ENCODE results near the gene CD151. TPM values are rescaled to one million over a fixed set of nuclear protein-coding genes. Genes with fewer than 3 reads are reported as not detected.

Gene CD151
- total RNA-seq, 2 donors from 2014 or later, result 371 to 396 TPM

DNA sequence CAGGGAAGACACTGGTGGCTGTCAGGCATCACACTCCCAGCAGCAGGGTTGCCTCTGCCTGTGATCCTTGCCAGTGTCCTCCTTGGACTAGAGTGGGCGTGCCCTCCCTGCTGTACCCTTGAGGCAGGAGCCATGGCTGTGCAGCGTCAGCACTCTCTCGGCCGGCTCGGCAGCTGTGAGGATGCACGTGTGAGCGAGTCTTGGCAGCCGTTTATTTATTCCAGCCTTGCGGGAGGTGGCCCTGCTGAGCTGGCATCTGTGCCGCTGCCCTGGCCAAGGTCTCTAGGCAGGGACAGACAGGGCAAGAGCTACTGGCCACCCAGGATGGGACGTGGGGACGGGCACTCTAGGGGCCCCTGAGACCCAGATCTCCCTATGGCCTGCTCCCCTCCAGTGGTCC lies 43.8 kb downstream of the CD151 start:
- Histone ChIP-seq H3K4me3 (no peak overlapping the region), H3K27ac (no peak overlapping the region), H3K27me3 (no peaks in the 10 kb centered on the region), H3K36me3 (no peaks in the 10 kb centered on the region), H3K9me3 (no peaks in the 10 kb centered on the region), H3K4me1 (no peaks in the 10 kb centered on the region), H3K9ac (ENCODE audit: low read depth in 2 of 2, low read length in 2 of 2) (no peak overlapping the region)
- no peak for DNase-seq
- TF ChIP-seq, protein P1, sequence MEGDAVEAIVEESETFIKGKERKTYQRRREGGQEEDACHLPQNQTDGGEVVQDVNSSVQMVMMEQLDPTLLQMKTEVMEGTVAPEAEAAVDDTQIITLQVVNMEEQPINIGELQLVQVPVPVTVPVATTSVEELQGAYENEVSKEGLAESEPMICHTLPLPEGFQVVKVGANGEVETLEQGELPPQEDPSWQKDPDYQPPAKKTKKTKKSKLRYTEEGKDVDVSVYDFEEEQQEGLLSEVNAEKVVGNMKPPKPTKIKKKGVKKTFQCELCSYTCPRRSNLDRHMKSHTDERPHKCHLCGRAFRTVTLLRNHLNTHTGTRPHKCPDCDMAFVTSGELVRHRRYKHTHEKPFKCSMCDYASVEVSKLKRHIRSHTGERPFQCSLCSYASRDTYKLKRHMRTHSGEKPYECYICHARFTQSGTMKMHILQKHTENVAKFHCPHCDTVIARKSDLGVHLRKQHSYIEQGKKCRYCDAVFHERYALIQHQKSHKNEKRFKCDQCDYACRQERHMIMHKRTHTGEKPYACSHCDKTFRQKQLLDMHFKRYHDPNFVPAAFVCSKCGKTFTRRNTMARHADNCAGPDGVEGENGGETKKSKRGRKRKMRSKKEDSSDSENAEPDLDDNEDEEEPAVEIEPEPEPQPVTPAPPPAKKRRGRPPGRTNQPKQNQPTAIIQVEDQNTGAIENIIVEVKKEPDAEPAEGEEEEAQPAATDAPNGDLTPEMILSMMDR (IDR thresholded peaks at IDR 0.05), result no peak
- intact Hi-C loops (cut with DNase I), result no loop called here

DNA sequence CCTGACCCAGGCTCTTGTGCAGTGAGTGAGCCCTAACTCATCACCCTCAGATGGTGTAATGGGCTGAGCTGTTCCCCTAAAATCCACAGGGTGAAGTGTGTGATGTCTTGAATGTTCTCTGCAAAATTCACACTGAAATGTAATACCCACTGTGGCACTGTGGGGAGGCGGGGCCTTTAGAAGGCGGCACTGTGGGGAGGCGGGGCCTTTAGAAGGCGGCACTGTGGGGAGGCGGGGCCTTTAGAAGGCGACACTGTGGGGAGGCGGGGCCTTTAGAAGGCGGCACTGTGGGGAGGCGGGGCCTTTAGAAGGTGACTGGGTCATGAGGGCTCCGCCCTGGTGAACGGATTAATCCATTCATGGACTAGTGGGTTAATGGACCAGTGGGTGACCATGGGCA lies 44.8 kb downstream of the CD151 start:
- no peaks in the 10 kb centered on the region for H3K36me3 ChIP-seq
- no peaks in the 10 kb centered on the region for H3K9me3 ChIP-seq
- no peaks in the 10 kb centered on the region for H3K4me1 ChIP-seq
- H3K27ac ChIP-seq, result no peak overlapping the region
- intact Hi-C loops (cut with DNase I), result no loop called here
- H3K9ac ChIP-seq (ENCODE audit: low read depth in 2 of 2, low read length in 2 of 2), result no peak overlapping the region
- no peak overlapping the region for H3K4me3 ChIP-seq
- no peak for DNase-seq
- TF ChIP-seq, protein P1 (IDR thresholded peaks at IDR 0.05), result no peak
- no peaks in the 10 kb centered on the region for H3K27me3 ChIP-seq

DNA sequence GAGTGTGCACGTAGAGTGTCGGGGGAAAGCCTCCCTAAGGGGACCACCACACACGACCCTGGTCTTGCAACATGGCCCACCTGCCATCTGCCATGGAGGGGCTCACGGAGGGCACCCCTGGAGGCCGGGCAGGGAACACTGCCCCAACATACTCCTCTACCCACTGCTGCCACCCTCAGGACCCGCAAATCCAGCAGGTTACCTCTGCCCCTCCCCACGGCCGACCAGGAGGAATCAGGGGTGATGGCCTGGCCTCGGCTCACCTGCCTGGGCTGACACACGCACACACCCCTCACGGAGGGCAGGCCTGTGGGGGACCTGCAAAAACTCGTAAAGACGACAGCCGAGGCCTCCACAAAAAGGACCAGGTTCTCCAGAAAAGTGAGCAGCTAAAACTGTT lies 47.7 kb downstream of the CD151 start:
- intact Hi-C loops (cut with DNase I), result no loop called here
- no peak for DNase-seq
- H3K27me3 ChIP-seq, result no peaks in the 10 kb centered on the region
- H3K9me3 ChIP-seq, result no peaks in the 10 kb centered on the region
- H3K9ac ChIP-seq (ENCODE audit: low read depth in 2 of 2, low read length in 2 of 2), result no peak overlapping the region
- TF ChIP-seq, protein P1 (IDR thresholded peaks at IDR 0.05), result no peak
- H3K36me3 ChIP-seq, result no peaks in the 10 kb centered on the region
- H3K27ac ChIP-seq, result no peak overlapping the region
- H3K4me1 ChIP-seq, result no peaks in the 10 kb centered on the region
- no peak overlapping the region for H3K4me3 ChIP-seq

DNA sequence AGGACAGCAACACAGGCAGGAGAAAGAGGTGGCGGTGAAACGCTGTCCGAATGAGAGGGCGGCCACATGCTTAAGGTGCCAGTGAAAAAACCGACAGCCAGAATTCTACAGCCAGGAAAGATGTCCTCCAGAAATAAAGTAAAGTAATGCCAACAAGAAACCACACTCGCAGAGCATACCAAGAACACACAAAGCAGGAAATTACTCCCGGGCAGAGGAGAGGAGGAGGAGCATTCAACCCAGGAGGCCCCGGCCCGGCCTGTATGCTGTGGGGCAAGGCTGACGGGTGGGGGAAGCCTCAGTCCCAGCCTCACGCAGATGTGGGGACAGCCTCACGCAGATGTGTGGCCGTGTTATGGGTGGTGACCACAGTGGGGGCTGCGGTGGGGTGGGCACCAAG lies 49.8 kb downstream of the CD151 start:
- H3K36me3 ChIP-seq, result no peaks in the 10 kb centered on the region
- intact Hi-C loops (cut with DNase I), result no loop called here
- no peak for DNase-seq

DNA sequence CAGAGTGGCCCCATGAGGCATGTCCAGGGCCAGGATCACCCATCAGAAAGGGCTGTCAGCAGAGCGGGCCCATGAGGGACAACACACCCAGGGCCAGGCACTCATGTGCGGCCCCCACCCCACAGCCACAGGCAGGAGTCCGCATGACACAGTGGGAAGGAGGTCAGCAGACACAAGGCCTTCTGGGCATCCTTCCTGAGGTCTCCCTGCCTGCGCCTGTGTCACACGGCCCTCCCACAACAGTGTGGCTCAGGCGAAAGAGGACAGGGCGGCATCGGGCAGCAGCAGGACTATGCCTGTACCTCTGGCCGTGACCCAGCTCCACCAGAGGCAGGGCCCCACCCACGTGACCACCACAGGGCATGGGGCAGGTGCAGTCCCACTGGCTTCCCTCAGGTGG lies 50.8 kb downstream of the CD151 start:
- H3K9me3 ChIP-seq, result no peaks in the 10 kb centered on the region

More for the DNA sequence above, 49.8 kb downstream of the CD151 start:
- Histone ChIP-seq H3K27me3 (no peaks in the 10 kb centered on the region), H3K27ac (no peak overlapping the region), H3K4me1 (no peaks in the 10 kb centered on the region), H3K4me3 (no peak overlapping the region), H3K9me3 (no peaks in the 10 kb centered on the region), H3K9ac (ENCODE audit: low read depth in 2 of 2, low read length in 2 of 2) (no peak overlapping the region)
- TF ChIP-seq, protein P1 (IDR thresholded peaks at IDR 0.05), result no peak

More for the DNA sequence above, 50.8 kb downstream of the CD151 start:
- H3K9ac ChIP-seq (ENCODE audit: low read depth in 2 of 2, low read length in 2 of 2), result no peak overlapping the region
- intact Hi-C loops (cut with DNase I), result no loop called here
- no peak for DNase-seq
- no peak overlapping the region for H3K4me3 ChIP-seq
- H3K27me3 ChIP-seq, result no peaks in the 10 kb centered on the region
- no peaks in the 10 kb centered on the region for H3K36me3 ChIP-seq
- H3K27ac ChIP-seq, result no peak overlapping the region
- TF ChIP-seq, protein P1 (IDR thresholded peaks at IDR 0.05), result no peak
- no peaks in the 10 kb centered on the region for H3K4me1 ChIP-seq
